ENCODE measurements around the gene MELK.
A peak's percentile ranks its signal among the peaks of the same experiment; 100 is the strongest.

MELK gene

DNA sequence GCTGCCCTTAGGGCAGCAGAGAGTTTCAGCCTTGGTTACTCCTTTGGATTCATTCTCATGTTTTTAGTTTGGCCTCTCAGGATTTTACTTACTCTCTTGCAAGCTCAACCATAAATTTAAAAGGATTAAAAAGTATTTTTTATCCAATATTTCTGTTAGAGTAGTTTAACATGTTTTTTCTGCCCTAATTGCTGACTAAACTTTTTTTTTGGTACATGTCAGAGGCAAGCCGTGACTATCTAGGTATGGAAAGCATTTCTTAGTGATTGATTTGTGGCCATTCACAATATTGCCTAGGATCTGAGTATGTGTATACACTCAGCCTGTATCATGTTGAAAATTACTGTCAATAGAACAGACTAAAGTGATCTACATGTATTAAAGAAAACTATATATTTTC is 92.1 kb downstream of the MELK start:
- no peaks in the 10 kb centered on the region; the same call in 1 of the 2 replicates for H3K36me3 ChIP-seq (replicated peaks; ENCODE audit: insufficient read depth, low read length)
- H3K27ac ChIP-seq (ENCODE audit: low read length) = no peak overlapping the region
- no peaks in the 10 kb centered on the region for H3K9me3 ChIP-seq (replicated peaks; ENCODE audit: insufficient read depth, low read length)
- no peaks in the 10 kb centered on the region for H3K27me3 ChIP-seq (replicated peaks; ENCODE audit: insufficient read depth, low read length)
- TF ChIP-seq EZH2 (optimal IDR thresholded peaks at IDR 0.05; ENCODE audit: low read depth, low read length) (no peak), EZH2phosphoT487 (IDR thresholded peaks at IDR 0.05; ENCODE audit: low read length) (no peak)
- TF ChIP-seq, protein P1, sequence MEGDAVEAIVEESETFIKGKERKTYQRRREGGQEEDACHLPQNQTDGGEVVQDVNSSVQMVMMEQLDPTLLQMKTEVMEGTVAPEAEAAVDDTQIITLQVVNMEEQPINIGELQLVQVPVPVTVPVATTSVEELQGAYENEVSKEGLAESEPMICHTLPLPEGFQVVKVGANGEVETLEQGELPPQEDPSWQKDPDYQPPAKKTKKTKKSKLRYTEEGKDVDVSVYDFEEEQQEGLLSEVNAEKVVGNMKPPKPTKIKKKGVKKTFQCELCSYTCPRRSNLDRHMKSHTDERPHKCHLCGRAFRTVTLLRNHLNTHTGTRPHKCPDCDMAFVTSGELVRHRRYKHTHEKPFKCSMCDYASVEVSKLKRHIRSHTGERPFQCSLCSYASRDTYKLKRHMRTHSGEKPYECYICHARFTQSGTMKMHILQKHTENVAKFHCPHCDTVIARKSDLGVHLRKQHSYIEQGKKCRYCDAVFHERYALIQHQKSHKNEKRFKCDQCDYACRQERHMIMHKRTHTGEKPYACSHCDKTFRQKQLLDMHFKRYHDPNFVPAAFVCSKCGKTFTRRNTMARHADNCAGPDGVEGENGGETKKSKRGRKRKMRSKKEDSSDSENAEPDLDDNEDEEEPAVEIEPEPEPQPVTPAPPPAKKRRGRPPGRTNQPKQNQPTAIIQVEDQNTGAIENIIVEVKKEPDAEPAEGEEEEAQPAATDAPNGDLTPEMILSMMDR (IDR thresholded peaks at IDR 0.05; ENCODE audit: low read length) = no peak
- 0 out of 2 replicates have a peak, but pooled peaks cover 6% of the 10 kb centered on the region for H3F3A ChIP-seq (ENCODE audit: insufficient read depth, low read length)
- no peak overlapping the region for H3K4me3 ChIP-seq (ENCODE audit: low read length)
- no peak overlapping the region for H3K4me2 ChIP-seq (ENCODE audit: low read depth, low read length)
- H3K9ac ChIP-seq (ENCODE audit: low read length) = no peak overlapping the region
- peaks cover 16% of the 10 kb centered on the region for H3K4me1 ChIP-seq (ENCODE audit: low read length)
- no peaks in the 10 kb centered on the region for H3K9me2 ChIP-seq (replicated peaks; ENCODE audit: insufficient read depth, low read length)
- no peak overlapping the region for H2AFZ ChIP-seq (ENCODE audit: low read length)
- H3K79me2 ChIP-seq (ENCODE audit: low read length) = no peaks in the 10 kb centered on the region
- H4K20me1 ChIP-seq (ENCODE audit: insufficient read depth, low read length) = no peaks in the 10 kb centered on the region
- no peak for DNase-seq

DNA sequence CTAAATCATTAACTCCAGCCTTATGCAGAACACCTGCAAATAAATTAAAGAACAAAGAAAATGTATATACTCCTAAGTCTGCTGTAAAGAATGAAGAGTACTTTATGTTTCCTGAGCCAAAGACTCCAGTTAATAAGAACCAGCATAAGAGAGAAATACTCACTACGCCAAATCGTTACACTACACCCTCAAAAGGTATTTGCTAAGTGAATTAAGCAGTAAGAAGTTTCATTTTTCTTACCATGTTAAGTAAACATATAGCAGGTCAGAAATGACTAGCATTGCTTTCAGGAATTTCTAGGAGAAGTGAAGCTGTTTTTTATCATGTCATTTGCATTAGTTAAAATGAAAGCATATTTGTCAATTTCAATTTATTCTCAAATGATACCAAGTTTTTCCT is 92.7 kb downstream of the MELK start:
- no peaks in the 10 kb centered on the region; the same call in 1 of the 2 replicates for H3K36me3 ChIP-seq (replicated peaks; ENCODE audit: insufficient read depth, low read length)
- 0 out of 2 replicates have a peak, but pooled peaks cover 6% of the 10 kb centered on the region for H3F3A ChIP-seq (ENCODE audit: insufficient read depth, low read length)
- TF ChIP-seq EZH2phosphoT487 (IDR thresholded peaks at IDR 0.05; ENCODE audit: low read length) (no peak), EZH2 (optimal IDR thresholded peaks at IDR 0.05; ENCODE audit: low read depth, low read length) (no peak)
- TF ChIP-seq, protein P1 (IDR thresholded peaks at IDR 0.05; ENCODE audit: low read length) = no peak
- no peaks in the 10 kb centered on the region for H3K9me2 ChIP-seq (replicated peaks; ENCODE audit: insufficient read depth, low read length)
- no peaks in the 10 kb centered on the region for H4K20me1 ChIP-seq (ENCODE audit: insufficient read depth, low read length)
- no peaks in the 10 kb centered on the region for H3K79me2 ChIP-seq (ENCODE audit: low read length)
- peak overlapping the region; percentile 35; the same call in 1 of the 2 replicates for H3K27ac ChIP-seq (ENCODE audit: low read length)
- H2AFZ ChIP-seq (ENCODE audit: low read length) = no peak overlapping the region
- H3K27me3 ChIP-seq (replicated peaks; ENCODE audit: insufficient read depth, low read length) = no peaks in the 10 kb centered on the region
- H3K9me3 ChIP-seq (replicated peaks; ENCODE audit: insufficient read depth, low read length) = no peaks in the 10 kb centered on the region
- no peak overlapping the region for H3K9ac ChIP-seq (ENCODE audit: low read length)
- DNase-seq = no peak
- peaks cover 16% of the 10 kb centered on the region for H3K4me1 ChIP-seq (ENCODE audit: low read length)
- no peak overlapping the region for H3K4me2 ChIP-seq (ENCODE audit: low read depth, low read length)
- H3K4me3 ChIP-seq (ENCODE audit: low read length) = no peak overlapping the region

DNA sequence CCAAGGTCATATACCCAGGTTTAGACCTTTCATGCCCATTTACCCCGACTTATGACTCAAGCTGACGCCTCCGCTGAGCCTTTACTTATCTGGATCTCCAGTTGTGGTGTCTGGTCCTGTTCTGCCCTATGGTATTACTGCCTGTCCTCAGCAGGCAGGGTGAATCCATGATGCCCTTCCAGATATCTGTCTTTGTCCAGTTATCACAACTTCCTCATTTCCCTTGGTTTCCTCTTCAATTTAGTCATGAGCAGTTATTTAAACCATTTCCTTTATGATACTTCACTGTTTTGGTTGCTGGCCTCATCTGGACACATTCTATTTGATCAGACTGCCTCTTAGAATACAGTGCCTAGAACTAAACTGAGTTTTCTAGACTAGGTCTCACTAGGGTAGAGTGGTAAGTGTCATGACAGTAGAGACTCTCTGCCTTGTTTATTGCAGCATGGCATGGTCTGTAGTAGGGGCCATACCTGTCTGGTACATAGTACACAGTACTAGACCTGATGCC is 93.3 kb downstream of the MELK start:
- H3K36me3 ChIP-seq (replicated peaks; ENCODE audit: insufficient read depth, low read length) = no peaks in the 10 kb centered on the region; the same call in 1 of the 2 replicates
- no peaks in the 10 kb centered on the region for H3K27me3 ChIP-seq (replicated peaks; ENCODE audit: insufficient read depth, low read length)
- peak; percentile 29 for DNase-seq
- H3F3A ChIP-seq (ENCODE audit: insufficient read depth, low read length) = 0 out of 2 replicates have a peak, but pooled peaks cover 6% of the 10 kb centered on the region
- peaks cover 16% of the 10 kb centered on the region for H3K4me1 ChIP-seq (ENCODE audit: low read length)
- H3K9me2 ChIP-seq (replicated peaks; ENCODE audit: insufficient read depth, low read length) = no peaks in the 10 kb centered on the region
- H3K27ac ChIP-seq (ENCODE audit: low read length) = peak overlapping the region; percentile 35; the same call in 1 of the 2 replicates
- peaks cover 3% of the 10 kb centered on the region; the same call in 1 of the 2 replicates for H3K79me2 ChIP-seq (ENCODE audit: low read length)
- TF ChIP-seq EZH2phosphoT487 (IDR thresholded peaks at IDR 0.05; ENCODE audit: low read length) (no peak), EZH2 (optimal IDR thresholded peaks at IDR 0.05; ENCODE audit: low read depth, low read length) (no peak)
- TF ChIP-seq, protein P1 (IDR thresholded peaks at IDR 0.05; ENCODE audit: low read length) = no peak
- 0 out of 2 replicates have a peak overlapping the region, but pooled peaks have one; percentile 30 for H3K4me2 ChIP-seq (ENCODE audit: low read depth, low read length)
- no peak overlapping the region for H3K9ac ChIP-seq (ENCODE audit: low read length)
- no peaks in the 10 kb centered on the region for H4K20me1 ChIP-seq (ENCODE audit: insufficient read depth, low read length)
- no peak overlapping the region for H3K4me3 ChIP-seq (ENCODE audit: low read length)
- H2AFZ ChIP-seq (ENCODE audit: low read length) = no peak overlapping the region
- H3K9me3 ChIP-seq (replicated peaks; ENCODE audit: insufficient read depth, low read length) = no peaks in the 10 kb centered on the region
